ENCODE results near the gene G2E3. TPM values are rescaled to one million over a fixed set of nuclear protein-coding genes. Genes with fewer than 3 reads are reported as not detected.

The G2E3 gene
- total and polyA plus RNA-seq, 2 experiments from 2014 or later = 67.4 to 113 TPM

DNA sequence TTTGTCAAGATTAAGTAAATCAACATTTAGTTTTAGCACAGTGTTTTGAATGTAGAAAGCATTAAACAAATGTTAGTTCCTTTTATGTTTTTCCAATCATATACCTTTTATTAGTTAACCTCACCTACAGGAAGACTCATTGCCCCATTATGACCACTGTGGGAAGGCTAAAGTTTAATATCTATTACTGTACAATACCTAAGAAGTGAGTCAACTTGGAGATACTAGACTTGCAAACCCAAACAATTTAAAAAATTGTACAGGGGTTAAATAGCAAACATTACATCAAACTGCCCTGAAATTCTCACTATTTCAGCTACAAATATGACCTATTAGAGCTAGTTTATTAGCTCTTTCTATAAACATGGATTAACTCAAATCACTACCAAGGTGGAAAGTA lies 8.6 kb upstream of the G2E3 start (continued):
- TF ChIP-seq NANOG (IDR thresholded peaks at IDR 0.05; ENCODE audit: borderline replicate concordance) (no peak), ZNF114 (CRISPR knock-in tag; IDR thresholded peaks at IDR 0.05) (no peak)
- TF ChIP-seq, protein P1, sequence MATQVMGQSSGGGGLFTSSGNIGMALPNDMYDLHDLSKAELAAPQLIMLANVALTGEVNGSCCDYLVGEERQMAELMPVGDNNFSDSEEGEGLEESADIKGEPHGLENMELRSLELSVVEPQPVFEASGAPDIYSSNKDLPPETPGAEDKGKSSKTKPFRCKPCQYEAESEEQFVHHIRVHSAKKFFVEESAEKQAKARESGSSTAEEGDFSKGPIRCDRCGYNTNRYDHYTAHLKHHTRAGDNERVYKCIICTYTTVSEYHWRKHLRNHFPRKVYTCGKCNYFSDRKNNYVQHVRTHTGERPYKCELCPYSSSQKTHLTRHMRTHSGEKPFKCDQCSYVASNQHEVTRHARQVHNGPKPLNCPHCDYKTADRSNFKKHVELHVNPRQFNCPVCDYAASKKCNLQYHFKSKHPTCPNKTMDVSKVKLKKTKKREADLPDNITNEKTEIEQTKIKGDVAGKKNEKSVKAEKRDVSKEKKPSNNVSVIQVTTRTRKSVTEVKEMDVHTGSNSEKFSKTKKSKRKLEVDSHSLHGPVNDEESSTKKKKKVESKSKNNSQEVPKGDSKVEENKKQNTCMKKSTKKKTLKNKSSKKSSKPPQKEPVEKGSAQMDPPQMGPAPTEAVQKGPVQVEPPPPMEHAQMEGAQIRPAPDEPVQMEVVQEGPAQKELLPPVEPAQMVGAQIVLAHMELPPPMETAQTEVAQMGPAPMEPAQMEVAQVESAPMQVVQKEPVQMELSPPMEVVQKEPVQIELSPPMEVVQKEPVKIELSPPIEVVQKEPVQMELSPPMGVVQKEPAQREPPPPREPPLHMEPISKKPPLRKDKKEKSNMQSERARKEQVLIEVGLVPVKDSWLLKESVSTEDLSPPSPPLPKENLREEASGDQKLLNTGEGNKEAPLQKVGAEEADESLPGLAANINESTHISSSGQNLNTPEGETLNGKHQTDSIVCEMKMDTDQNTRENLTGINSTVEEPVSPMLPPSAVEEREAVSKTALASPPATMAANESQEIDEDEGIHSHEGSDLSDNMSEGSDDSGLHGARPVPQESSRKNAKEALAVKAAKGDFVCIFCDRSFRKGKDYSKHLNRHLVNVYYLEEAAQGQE (IDR thresholded peaks at IDR 0.05; ENCODE audit: unreplicated experiment) = no peak
- TF ChIP-seq, protein P2, sequence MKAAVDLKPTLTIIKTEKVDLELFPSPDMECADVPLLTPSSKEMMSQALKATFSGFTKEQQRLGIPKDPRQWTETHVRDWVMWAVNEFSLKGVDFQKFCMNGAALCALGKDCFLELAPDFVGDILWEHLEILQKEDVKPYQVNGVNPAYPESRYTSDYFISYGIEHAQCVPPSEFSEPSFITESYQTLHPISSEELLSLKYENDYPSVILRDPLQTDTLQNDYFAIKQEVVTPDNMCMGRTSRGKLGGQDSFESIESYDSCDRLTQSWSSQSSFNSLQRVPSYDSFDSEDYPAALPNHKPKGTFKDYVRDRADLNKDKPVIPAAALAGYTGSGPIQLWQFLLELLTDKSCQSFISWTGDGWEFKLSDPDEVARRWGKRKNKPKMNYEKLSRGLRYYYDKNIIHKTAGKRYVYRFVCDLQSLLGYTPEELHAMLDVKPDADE (IDR thresholded peaks at IDR 0.05) = no peak

DNA sequence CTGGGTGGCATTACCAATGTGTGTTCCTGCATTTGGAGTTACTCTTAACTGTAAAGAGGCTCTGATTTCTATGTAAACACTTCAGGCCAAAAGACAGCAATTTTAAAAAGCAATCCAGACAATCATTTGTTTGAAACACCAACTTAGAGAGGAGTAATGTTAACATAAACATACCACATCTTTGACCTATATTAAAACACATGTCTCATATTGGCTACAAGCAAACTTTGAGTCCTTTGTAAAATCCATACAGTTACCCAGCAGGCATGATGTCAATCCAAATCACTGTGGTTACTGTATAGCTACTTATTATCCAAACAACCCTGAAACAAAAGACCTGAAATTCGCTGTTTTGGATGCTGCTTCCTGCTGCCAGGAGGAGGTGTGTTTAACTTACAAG lies 7.5 kb upstream of the G2E3 start:
- Histone ChIP-seq H3K79me2 (replicated peaks; ENCODE audit: insufficient read depth) (no peaks in the 10 kb centered on the region), H3K36me3 (ENCODE audit: insufficient read depth) (no peaks in the 10 kb centered on the region), H3K4me3 (no peak overlapping the region), H3K4me1 (ENCODE audit: insufficient read depth) (no peaks in the 10 kb centered on the region), H2AFZ (no peak overlapping the region), H3K27me3 (ENCODE audit: insufficient read depth) (no peaks in the 10 kb centered on the region), H3K9me2 (ENCODE audit: insufficient read depth) (no peaks in the 10 kb centered on the region), H3F3A (replicated peaks; ENCODE audit: low read depth) (no peaks in the 10 kb centered on the region), H3K27ac (ENCODE audit: low read depth) (no peak overlapping the region), H3K4me2 (no peak overlapping the region), H4K20me1 (replicated peaks; ENCODE audit: insufficient read depth) (no peaks in the 10 kb centered on the region)
- Mint-ChIP-seq H3K36me3 (ENCODE audit: low read depth) (peaks cover 4% of the 10 kb centered on the region), H3K4me1 (peaks cover 9% of the 10 kb centered on the region), H3K9me3 (peaks cover 8% of the 10 kb centered on the region; the same call in 2 of the 3 replicates), H3K4me3 (no peak overlapping the region), H3K27me3 (ENCODE audit: insufficient read depth, low read depth, poor library complexity) (peaks cover 4% of the 10 kb centered on the region), H3K27ac (no peak overlapping the region)
- no peak for ATAC-seq
- no peak for DNase-seq (ENCODE audit: low spot score)
- TF ChIP-seq EZH2phosphoT487 (IDR thresholded peaks at IDR 0.05; ENCODE audit: unreplicated experiment) (no peak), STAT1 (IDR thresholded peaks at IDR 0.05; ENCODE audit: unreplicated experiment) (no peak), POLR2AphosphoS5 (IDR thresholded peaks at IDR 0.05; ENCODE audit: low read depth) (no peak), EZH2 (IDR thresholded peaks at IDR 0.05; ENCODE audit: low read depth, unreplicated experiment) (no peak)
- TF ChIP-seq, protein P3, sequence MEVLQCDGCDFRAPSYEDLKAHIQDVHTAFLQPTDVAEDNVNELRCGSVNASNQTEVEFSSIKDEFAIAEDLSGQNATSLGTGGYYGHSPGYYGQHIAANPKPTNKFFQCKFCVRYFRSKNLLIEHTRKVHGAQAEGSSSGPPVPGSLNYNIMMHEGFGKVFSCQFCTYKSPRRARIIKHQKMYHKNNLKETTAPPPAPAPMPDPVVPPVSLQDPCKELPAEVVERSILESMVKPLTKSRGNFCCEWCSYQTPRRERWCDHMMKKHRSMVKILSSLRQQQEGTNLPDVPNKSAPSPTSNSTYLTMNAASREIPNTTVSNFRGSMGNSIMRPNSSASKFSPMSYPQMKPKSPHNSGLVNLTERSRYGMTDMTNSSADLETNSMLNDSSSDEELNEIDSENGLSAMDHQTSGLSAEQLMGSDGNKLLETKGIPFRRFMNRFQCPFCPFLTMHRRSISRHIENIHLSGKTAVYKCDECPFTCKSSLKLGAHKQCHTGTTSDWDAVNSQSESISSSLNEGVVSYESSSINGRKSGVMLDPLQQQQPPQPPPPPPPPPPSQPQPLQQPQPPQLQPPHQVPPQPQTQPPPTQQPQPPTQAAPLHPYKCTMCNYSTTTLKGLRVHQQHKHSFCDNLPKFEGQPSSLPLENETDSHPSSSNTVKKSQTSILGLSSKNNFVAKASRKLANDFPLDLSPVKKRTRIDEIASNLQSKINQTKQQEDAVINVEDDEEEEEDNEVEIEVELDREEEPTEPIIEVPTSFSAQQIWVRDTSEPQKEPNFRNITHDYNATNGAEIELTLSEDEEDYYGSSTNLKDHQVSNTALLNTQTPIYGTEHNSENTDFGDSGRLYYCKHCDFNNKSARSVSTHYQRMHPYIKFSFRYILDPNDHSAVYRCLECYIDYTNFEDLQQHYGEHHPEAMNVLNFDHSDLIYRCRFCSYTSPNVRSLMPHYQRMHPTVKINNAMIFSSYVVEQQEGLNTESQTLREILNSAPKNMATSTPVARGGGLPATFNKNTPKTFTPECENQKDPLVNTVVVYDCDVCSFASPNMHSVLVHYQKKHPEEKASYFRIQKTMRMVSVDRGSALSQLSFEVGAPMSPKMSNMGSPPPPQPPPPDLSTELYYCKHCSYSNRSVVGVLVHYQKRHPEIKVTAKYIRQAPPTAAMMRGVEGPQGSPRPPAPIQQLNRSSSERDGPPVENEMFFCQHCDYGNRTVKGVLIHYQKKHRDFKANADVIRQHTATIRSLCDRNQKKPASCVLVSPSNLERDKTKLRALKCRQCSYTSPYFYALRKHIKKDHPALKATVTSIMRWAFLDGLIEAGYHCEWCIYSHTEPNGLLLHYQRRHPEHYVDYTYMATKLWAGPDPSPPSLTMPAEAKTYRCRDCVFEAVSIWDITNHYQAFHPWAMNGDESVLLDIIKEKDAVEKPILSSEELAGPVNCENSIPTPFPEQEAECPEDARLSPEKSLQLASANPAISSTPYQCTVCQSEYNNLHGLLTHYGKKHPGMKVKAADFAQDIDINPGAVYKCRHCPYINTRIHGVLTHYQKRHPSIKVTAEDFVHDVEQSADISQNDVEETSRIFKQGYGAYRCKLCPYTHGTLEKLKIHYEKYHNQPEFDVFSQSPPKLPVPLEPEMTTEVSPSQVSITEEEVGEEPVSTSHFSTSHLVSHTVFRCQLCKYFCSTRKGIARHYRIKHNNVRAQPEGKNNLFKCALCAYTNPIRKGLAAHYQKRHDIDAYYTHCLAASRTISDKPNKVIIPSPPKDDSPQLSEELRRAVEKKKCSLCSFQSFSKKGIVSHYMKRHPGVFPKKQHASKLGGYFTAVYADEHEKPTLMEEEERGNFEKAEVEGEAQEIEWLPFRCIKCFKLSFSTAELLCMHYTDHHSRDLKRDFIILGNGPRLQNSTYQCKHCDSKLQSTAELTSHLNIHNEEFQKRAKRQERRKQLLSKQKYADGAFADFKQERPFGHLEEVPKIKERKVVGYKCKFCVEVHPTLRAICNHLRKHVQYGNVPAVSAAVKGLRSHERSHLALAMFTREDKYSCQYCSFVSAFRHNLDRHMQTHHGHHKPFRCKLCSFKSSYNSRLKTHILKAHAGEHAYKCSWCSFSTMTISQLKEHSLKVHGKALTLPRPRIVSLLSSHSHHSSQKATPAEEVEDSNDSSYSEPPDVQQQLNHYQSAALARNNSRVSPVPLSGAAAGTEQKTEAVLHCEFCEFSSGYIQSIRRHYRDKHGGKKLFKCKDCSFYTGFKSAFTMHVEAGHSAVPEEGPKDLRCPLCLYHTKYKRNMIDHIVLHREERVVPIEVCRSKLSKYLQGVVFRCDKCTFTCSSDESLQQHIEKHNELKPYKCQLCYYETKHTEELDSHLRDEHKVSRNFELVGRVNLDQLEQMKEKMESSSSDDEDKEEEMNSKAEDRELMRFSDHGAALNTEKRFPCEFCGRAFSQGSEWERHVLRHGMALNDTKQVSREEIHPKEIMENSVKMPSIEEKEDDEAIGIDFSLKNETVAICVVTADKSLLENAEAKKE (CRISPR knock-in tag; IDR thresholded peaks at IDR 0.05) = no peak
- TF ChIP-seq, protein P2 (IDR thresholded peaks at IDR 0.05) = no peak
- TF ChIP-seq, protein P4, sequence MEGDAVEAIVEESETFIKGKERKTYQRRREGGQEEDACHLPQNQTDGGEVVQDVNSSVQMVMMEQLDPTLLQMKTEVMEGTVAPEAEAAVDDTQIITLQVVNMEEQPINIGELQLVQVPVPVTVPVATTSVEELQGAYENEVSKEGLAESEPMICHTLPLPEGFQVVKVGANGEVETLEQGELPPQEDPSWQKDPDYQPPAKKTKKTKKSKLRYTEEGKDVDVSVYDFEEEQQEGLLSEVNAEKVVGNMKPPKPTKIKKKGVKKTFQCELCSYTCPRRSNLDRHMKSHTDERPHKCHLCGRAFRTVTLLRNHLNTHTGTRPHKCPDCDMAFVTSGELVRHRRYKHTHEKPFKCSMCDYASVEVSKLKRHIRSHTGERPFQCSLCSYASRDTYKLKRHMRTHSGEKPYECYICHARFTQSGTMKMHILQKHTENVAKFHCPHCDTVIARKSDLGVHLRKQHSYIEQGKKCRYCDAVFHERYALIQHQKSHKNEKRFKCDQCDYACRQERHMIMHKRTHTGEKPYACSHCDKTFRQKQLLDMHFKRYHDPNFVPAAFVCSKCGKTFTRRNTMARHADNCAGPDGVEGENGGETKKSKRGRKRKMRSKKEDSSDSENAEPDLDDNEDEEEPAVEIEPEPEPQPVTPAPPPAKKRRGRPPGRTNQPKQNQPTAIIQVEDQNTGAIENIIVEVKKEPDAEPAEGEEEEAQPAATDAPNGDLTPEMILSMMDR (conservative IDR thresholded peaks at IDR 0.05; ENCODE audit: low read depth in 2 of 2) = no peak
